Brain microvascular endothelial cell (primary cell): ENCODE measurements around the gene ACER3.

Experiments
- DNase-seq: peaks from one replicate; pipeline ENCODE4 v3.0.0-alpha.2; 2020
- H3K27ac ChIP-seq: fragments of 250-450 bp; sonication (Bioruptor Pico); 2 replicates; pipeline ENCODE4 v1.5.1; 2020; ENCODE audit warnings: mild to moderate bottlenecking, moderate library complexity
- H3K27me3 ChIP-seq: fragments of 250-450 bp; sonication (Bioruptor Pico); replicated peaks from 2 replicates; pipeline ENCODE4 v1.5.1; 2020; ENCODE audit warnings: mild to moderate bottlenecking
- H3K36me3 ChIP-seq: fragments of 250-450 bp; sonication (Bioruptor Pico); replicated peaks from 2 replicates; pipeline ENCODE4 v1.5.1; 2020; ENCODE audit warnings: mild to moderate bottlenecking
- H3K4me3 ChIP-seq: 2 replicates; pipeline ENCODE4 v1.5.1; 2011; ENCODE audit warnings: low read depth, mild to moderate bottlenecking, control low read depth, low read length, moderate library complexity
- in situ Hi-C: cut with HindIII; loops from 2 replicates; pipeline ENCODE4 v1.10.0; 2017; ENCODE audit warnings: low sequenced_read_pairs, low pct_ligation_motif_present
- TF ChIP-seq, protein P1 (sequence below): IDR thresholded peaks from 2 replicates; pipeline ENCODE4 v1.5.1; 2011; ENCODE audit warnings: low read depth, mild to moderate bottlenecking, moderate library complexity, low read length, control low read depth, inconsistent platforms; ENCODE audit errors: missing control alignments

ACER3 gene

DNA sequence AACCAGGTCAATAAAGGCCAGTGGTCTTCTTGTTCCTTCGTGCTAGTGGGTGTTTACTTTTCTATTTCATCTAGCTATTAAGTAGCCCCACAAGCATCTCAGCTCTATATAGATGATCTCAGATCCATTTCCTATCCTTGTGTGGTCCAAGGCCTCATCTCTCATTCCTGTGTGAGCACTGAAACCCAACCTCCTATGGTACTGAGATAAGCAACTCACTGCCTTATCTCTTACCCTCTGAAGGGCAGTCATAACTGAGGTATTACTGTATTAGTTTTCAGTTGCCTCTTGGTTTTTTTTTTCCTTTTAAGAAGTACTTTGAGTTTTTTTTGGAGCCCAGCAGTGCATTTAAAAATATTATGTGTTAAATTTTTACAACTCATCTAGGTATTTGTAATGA, 28.3 kb downstream of the ACER3 start:
- in situ Hi-C loops, result no loop called here
- TF ChIP-seq, protein P1, sequence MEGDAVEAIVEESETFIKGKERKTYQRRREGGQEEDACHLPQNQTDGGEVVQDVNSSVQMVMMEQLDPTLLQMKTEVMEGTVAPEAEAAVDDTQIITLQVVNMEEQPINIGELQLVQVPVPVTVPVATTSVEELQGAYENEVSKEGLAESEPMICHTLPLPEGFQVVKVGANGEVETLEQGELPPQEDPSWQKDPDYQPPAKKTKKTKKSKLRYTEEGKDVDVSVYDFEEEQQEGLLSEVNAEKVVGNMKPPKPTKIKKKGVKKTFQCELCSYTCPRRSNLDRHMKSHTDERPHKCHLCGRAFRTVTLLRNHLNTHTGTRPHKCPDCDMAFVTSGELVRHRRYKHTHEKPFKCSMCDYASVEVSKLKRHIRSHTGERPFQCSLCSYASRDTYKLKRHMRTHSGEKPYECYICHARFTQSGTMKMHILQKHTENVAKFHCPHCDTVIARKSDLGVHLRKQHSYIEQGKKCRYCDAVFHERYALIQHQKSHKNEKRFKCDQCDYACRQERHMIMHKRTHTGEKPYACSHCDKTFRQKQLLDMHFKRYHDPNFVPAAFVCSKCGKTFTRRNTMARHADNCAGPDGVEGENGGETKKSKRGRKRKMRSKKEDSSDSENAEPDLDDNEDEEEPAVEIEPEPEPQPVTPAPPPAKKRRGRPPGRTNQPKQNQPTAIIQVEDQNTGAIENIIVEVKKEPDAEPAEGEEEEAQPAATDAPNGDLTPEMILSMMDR, result no peak
- Histone ChIP-seq H3K36me3 (no peaks in the 10 kb centered on the region), H3K4me3 (no peak overlapping the region), H3K27ac (peak overlapping the region; percentile 19), H3K27me3 (no peaks in the 10 kb centered on the region)
- DNase-seq, result peak; percentile 67

DNA sequence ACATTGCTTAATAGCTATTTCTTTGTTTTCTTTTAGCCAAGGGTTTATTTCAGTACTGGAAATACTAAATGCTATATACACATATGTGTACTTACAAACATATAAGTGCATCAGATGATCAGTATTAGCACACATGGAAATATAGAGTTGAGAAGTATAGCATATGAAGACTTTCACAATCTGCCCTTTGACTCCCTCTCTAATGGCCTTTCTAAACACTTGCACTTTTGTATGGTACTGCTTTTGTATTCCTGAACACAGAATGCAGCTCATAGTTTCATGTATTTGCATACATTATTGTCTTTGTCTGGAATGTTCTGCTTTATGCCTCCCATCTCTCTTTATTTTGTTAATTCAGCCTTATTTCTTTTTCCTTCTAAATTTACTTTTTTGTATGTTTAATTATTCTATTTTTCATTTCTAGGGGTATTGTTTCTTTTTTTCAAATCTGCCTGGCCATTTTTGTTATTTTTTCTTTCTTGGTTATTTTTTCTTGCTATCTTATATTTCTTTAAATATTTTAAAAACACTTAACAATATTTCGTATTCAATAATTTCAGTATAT, 28.8 kb downstream of the ACER3 start:
- Histone ChIP-seq H3K4me3 (no peak overlapping the region), H3K27ac (no peak overlapping the region), H3K36me3 (no peaks in the 10 kb centered on the region), H3K27me3 (no peaks in the 10 kb centered on the region)
- DNase-seq, result no peak
- in situ Hi-C loops, result no loop called here
- TF ChIP-seq, protein P1, result no peak

DNA sequence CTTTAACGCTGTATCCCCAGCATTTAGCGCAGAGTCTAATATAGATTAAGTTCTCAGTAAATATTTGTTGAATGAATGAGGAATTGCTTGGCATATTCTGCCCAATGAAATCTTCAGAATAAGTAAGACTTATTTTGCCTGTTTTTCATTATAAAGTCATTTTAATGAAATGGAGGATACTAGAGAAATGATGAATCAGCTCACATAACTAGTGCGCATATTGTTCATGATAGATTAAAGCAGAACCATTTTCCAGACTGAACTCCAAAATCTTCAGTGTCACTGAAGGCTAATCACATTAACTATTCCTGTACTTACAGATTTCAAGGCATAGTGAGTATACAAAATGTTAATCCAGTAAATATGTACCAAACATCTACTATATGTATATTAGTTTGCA, 29.6 kb downstream of the ACER3 start:
- TF ChIP-seq, protein P1, result no peak
- no peaks in the 10 kb centered on the region for H3K27me3 ChIP-seq
- H3K36me3 ChIP-seq, result no peaks in the 10 kb centered on the region
- no peak for DNase-seq
- no peak overlapping the region for H3K27ac ChIP-seq
- no peak overlapping the region for H3K4me3 ChIP-seq
- in situ Hi-C loops, result no loop called here

DNA sequence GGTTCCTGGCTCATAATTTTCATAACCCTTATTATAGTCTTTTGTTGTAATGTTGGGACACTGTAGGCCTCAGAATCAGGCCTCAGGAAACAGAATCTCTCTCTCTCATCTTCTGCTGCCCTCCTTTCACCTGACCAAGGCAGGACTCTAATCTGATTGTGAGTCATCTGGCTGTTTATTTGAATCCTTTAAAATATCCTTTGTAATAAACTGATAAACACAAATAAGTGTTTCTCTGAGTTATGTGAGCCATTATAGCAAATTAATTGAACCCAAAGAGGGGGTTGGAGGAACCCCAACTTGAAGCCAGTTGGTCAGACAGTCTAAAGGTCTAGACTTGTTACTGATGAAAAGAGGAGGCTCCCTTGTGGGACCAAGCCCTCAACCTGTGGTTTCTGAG, 30.6 kb downstream of the ACER3 start:
- no peaks in the 10 kb centered on the region for H3K27me3 ChIP-seq
- H3K27ac ChIP-seq, result no peak overlapping the region
- no peaks in the 10 kb centered on the region for H3K36me3 ChIP-seq
- H3K4me3 ChIP-seq, result no peak overlapping the region
- no peak for DNase-seq
- in situ Hi-C loops, result no loop called here
- TF ChIP-seq, protein P1, result no peak

DNA sequence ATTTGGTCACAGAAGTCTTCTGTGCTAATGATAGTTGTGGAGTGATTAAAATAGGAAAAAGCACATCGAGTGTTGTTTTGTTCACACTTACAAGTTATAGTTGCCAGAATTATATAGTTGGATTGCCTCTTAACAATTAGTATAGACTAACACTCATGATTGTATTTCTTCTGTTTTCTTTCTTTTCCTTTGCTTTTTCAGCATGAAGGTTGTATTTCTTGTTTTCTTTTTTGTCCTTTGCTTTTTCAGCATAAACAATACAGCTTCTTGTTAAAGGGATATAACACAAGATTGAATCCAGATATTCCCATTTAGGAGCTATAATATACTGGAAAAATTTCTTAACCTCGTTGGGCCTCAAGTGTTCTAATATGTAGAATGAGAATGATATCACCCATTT, 31.1 kb downstream of the ACER3 start:
- TF ChIP-seq, protein P1, result no peak
- no peak overlapping the region for H3K27ac ChIP-seq
- DNase-seq, result no peak
- in situ Hi-C loops, result no loop called here
- H3K27me3 ChIP-seq, result no peaks in the 10 kb centered on the region
- no peaks in the 10 kb centered on the region for H3K36me3 ChIP-seq
- no peak overlapping the region for H3K4me3 ChIP-seq

GRCh38 chr11:76892306-76892705, 31.6 kb downstream of the ACER3 start:
- no peaks in the 10 kb centered on the region for H3K36me3 ChIP-seq
- no peak overlapping the region for H3K4me3 ChIP-seq
- in situ Hi-C loops, result no loop called here
- H3K27me3 ChIP-seq, result no peaks in the 10 kb centered on the region
- no peak for DNase-seq
- H3K27ac ChIP-seq, result no peak overlapping the region
- TF ChIP-seq, protein P1, result no peak
